ENCODE data around the gene CHDH. TPM values are rescaled to one million over a fixed set of nuclear protein-coding genes. Genes with fewer than 3 reads are reported as not detected.

The CHDH gene, protein sequence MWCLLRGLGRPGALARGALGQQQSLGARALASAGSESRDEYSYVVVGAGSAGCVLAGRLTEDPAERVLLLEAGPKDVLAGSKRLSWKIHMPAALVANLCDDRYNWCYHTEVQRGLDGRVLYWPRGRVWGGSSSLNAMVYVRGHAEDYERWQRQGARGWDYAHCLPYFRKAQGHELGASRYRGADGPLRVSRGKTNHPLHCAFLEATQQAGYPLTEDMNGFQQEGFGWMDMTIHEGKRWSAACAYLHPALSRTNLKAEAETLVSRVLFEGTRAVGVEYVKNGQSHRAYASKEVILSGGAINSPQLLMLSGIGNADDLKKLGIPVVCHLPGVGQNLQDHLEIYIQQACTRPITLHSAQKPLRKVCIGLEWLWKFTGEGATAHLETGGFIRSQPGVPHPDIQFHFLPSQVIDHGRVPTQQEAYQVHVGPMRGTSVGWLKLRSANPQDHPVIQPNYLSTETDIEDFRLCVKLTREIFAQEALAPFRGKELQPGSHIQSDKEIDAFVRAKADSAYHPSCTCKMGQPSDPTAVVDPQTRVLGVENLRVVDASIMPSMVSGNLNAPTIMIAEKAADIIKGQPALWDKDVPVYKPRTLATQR
- total RNA-seq = not detected in 2 replicates

GRCh38 chr3:53846134-53846850 is at the start of gene CHDH, which contains the start of gene IL17RB:
TSS of gene CHDH (minus strand) at chr3:53846419. CDS start at chr3:53824008, 22,411 bp downstream.
TSS of gene IL17RB (plus strand) at chr3:53846568. CDS start at chr3:53846589, 21 bp downstream.

GRCh38 chr3:53891497-53892285 is 45.5 kb upstream of the CHDH start, which contains the start of gene SELENOK:
TSS of gene SELENOK (minus strand) at chr3:53891859.

GRCh38 chr3:53881691-53882593 is 35.7 kb upstream of the CHDH start, which contains the start of gene ACTR8:
TSS of gene ACTR8 (minus strand) at chr3:53882152. CDS start at chr3:53882101, 51 bp downstream.

Other genes with a start within 250 kb of the CHDH start
- gene IL17RB, start 149 bp upstream of the CHDH start, total RNA-seq = not detected in 2 replicates
- 35.4 and 39.8 TPM in 2 replicates for gene ACTR8, start 35.7 kb upstream of the CHDH start, total RNA-seq
- 22.8 and 23.0 TPM in 2 replicates for gene SELENOK, start 45.4 kb upstream of the CHDH start, total RNA-seq

Measured in endothelial cell of coronary artery (primary cell).